ENCODE data around the gene IGFBP3. TPM values are rescaled to one million over a fixed set of nuclear protein-coding genes. Genes with fewer than 3 reads are reported as not detected.

Gene IGFBP3
- total and polyA plus RNA-seq, 4 donors: 87.0 to 244 (median 182) TPM

- Histone ChIP-seq H3K36me3 (ENCODE audit: control insufficient read depth in 4 of 4, insufficient read depth in 3 of 4, low read depth in 1 of 4, low read length in 3 of 4) (no peaks in the 10 kb centered on the region), H3K4me1 (ENCODE audit: control insufficient read depth in 4 of 4, insufficient read depth in 4 of 4, low read length in 3 of 4) (peaks cover 4 to 34% (median 26%) of the 10 kb centered on the region in 4 donors), H3K27ac (ENCODE audit: low read depth in 1 of 2, low read length in 2 of 2) (no peak overlapping the region), H3K9me3 (ENCODE audit: control insufficient read depth in 4 of 4, low read length in 3 of 4) (no peaks in the 10 kb centered on the region), H3K27me3 (ENCODE audit: control insufficient read depth in 4 of 4, insufficient read depth in 4 of 4, low read length in 3 of 4) (peaks cover 0 to 9% (median 1%) of the 10 kb centered on the region in 4 donors), H3K9ac (ENCODE audit: low read depth in 1 of 2, low read length in 2 of 2) (no peak overlapping the region), H3K4me3 (ENCODE audit: low read depth in 1 of 3, low read length in 3 of 3) (no peak overlapping the region)
- DNase-seq (ENCODE audit: low spot score): no peak
- 75% methylated on average over 5 of the region's 5 CpGs for WGBS
- TF ChIP-seq GABPA (IDR thresholded peaks at IDR 0.05 in 1 of 2, conservative IDR thresholded peaks at IDR 0.05 in 1 of 2): no peak
- peak in 1 of 2 donors; percentile 30 for TF ChIP-seq JUND (IDR thresholded peaks at IDR 0.05)
- TF ChIP-seq TAF1 (conservative IDR thresholded peaks at IDR 0.05): no peak
- TF ChIP-seq RAD21 (IDR thresholded peaks at IDR 0.05): no peak
- peak in 1 of 2 donors; percentile 7 for TF ChIP-seq HNF4A (conservative IDR thresholded peaks at IDR 0.05)
- TF ChIP-seq FOXA2 (IDR thresholded peaks at IDR 0.05): no peak
Measured at GRCh38 chr7:45924283-45924682, 3.2 kb upstream of the IGFBP3 start.

- 67% methylated on average over 6 of the region's 6 CpGs for WGBS
- Histone ChIP-seq H3K9ac (ENCODE audit: low read depth in 1 of 2, low read length in 2 of 2) (no peak overlapping the region), H3K4me3 (ENCODE audit: low read depth in 1 of 3, low read length in 3 of 3) (no peak overlapping the region), H3K36me3 (ENCODE audit: control insufficient read depth in 4 of 4, insufficient read depth in 3 of 4, low read depth in 1 of 4, low read length in 3 of 4) (no peaks in the 10 kb centered on the region), H3K4me1 (ENCODE audit: control insufficient read depth in 4 of 4, insufficient read depth in 4 of 4, low read length in 3 of 4) (peaks cover 4 to 34% (median 26%) of the 10 kb centered on the region in 4 donors), H3K27ac (ENCODE audit: low read depth in 1 of 2, low read length in 2 of 2) (no peak overlapping the region), H3K27me3 (ENCODE audit: control insufficient read depth in 4 of 4, insufficient read depth in 4 of 4, low read length in 3 of 4) (peaks cover 0 to 9% (median 1%) of the 10 kb centered on the region in 4 donors), H3K9me3 (ENCODE audit: control insufficient read depth in 4 of 4, low read length in 3 of 4) (no peaks in the 10 kb centered on the region)
- TF ChIP-seq SP1 (IDR thresholded peaks at IDR 0.05): no peak
- TF ChIP-seq ZBTB33 (IDR thresholded peaks at IDR 0.05): no peak
- TF ChIP-seq NR2F2 (IDR thresholded peaks at IDR 0.05): no peak
- no peak for TF ChIP-seq MAX (IDR thresholded peaks at IDR 0.05)
- no peak for TF ChIP-seq EGR1 (IDR thresholded peaks at IDR 0.05; ENCODE audit: low read depth in 2 of 2)
- TF ChIP-seq RAD21 (IDR thresholded peaks at IDR 0.05): no peak
- no peak for TF ChIP-seq GABPA (IDR thresholded peaks at IDR 0.05 in 1 of 2, conservative IDR thresholded peaks at IDR 0.05 in 1 of 2)
- TF ChIP-seq CTCF (IDR thresholded peaks at IDR 0.05; ENCODE audit: low read depth, low read length, missing input control): no peak
- DNase-seq (ENCODE audit: low spot score): no peak
Measured at GRCh38 chr7:45923818-45924217, 2.7 kb upstream of the IGFBP3 start.

GRCh38 chr7:45923290-45923689, 2.2 kb upstream of the IGFBP3 start:
- Histone ChIP-seq H3K9me3 (ENCODE audit: control insufficient read depth in 4 of 4, low read length in 3 of 4) (no peaks in the 10 kb centered on the region), H3K4me3 (ENCODE audit: low read depth in 1 of 3, low read length in 3 of 3) (peak overlapping the region in 2 of 3 donors; percentile 27 to 55), H3K9ac (ENCODE audit: low read depth in 1 of 2, low read length in 2 of 2) (peak overlapping the region in 1 of 2 donors; percentile 58), H3K27ac (ENCODE audit: low read depth in 1 of 2, low read length in 2 of 2) (peak overlapping the region in 1 of 2 donors; percentile 3), H3K36me3 (ENCODE audit: control insufficient read depth in 4 of 4, insufficient read depth in 3 of 4, low read depth in 1 of 4, low read length in 3 of 4) (no peaks in the 10 kb centered on the region), H3K27me3 (ENCODE audit: control insufficient read depth in 4 of 4, insufficient read depth in 4 of 4, low read length in 3 of 4) (peaks cover 0 to 10% (median 1%) of the 10 kb centered on the region in 4 donors), H3K4me1 (ENCODE audit: control insufficient read depth in 4 of 4, insufficient read depth in 4 of 4, low read length in 3 of 4) (peaks cover 4 to 34% (median 26%) of the 10 kb centered on the region in 4 donors)
- WGBS: 9% methylated on average over 9 of the region's 9 CpGs
- DNase-seq (ENCODE audit: low spot score): peak; percentile 70
- TF ChIP-seq RAD21 (IDR thresholded peaks at IDR 0.05) (peak; percentile 98 to 99), MAX (IDR thresholded peaks at IDR 0.05) (no peak), CTCF (IDR thresholded peaks at IDR 0.05; ENCODE audit: low read depth, low read length, missing input control) (peak; percentile 88), NR2F2 (IDR thresholded peaks at IDR 0.05) (no peak), HNF4A (conservative IDR thresholded peaks at IDR 0.05) (no peak), ZBTB33 (IDR thresholded peaks at IDR 0.05) (no peak)

Measured in liver (tissue), 9 donors.